ENCODE results near the gene MAEA. TPM values are rescaled to one million over a fixed set of nuclear protein-coding genes. Genes with fewer than 3 reads are reported as not detected.

MAEA gene
- total and polyA plus RNA-seq, 12 donors: 39.1 to 72.8 (median 50.3) TPM

- ATAC-seq: no peak
- TF ChIP-seq CTCF (IDR thresholded peaks at IDR 0.05): no peak
- 83 to 90% methylated on average over 9 of the region's 9 CpGs for WGBS, 2 donors
- Histone ChIP-seq H3K9me3 (peaks cover 0 to 5% (median 0%) of the 10 kb centered on the region in 11 donors), H3K4me1 (peaks cover 0 to 4% (median 2%) of the 10 kb centered on the region in 9 donors), H3K4me3 (no peak overlapping the region), H3K27me3 (no peaks in the 10 kb centered on the region), H3K36me3 (no peaks in the 10 kb centered on the region), H3K27ac (no peak overlapping the region)
- intact Hi-C loops (cut with DNase I): no loop called here
- DNase-seq: no peak
These were observed 6.0 kb upstream of the MAEA start for GRCh38 chr4:1283711-1284110.

GRCh38 chr4:1285151-1285789 lies 4.4 kb upstream of the MAEA start:
- ATAC-seq: no peak

GRCh38 chr4:1285790-1286553 lies 3.7 kb upstream of the MAEA start:
- Histone ChIP-seq H3K27ac (no peak overlapping the region), H3K4me3 (no peak overlapping the region), H3K27me3 (no peaks in the 10 kb centered on the region), H3K36me3 (no peaks in the 10 kb centered on the region), H3K4me1 (peaks cover 4 to 17% (median 13%) of the 10 kb centered on the region in 9 donors), H3K9me3 (peaks cover 0 to 5% (median 0%) of the 10 kb centered on the region in 11 donors)
- intact Hi-C loops (cut with DNase I): loop anchor here in 2 of 10 donors (5.0 kb wide), 2 partner anchors 34 to 61 kb away; partner anchors contain the start of gene UVSSA (in 1 of the 2)
- TF ChIP-seq CTCF (IDR thresholded peaks at IDR 0.05): peak in 3 of 9 donors; percentile 6 to 43 (median 23)
- ATAC-seq (no peak), DNase-seq (no peak)
- WGBS, 2 donors: 82% methylated on average over 21 of the region's 21 CpGs

More at GRCh38 chr4:1285151-1285789, 4.4 kb upstream of the MAEA start:
- 76 to 78% methylated on average over 11 of the region's 11 CpGs for WGBS, 2 donors
- peaks cover 0 to 10% (median 8%) of the 10 kb centered on the region in 9 donors for H3K4me1 ChIP-seq
- no peaks in the 10 kb centered on the region for H3K36me3 ChIP-seq
- TF ChIP-seq CTCF (IDR thresholded peaks at IDR 0.05): no peak
- H3K9me3 ChIP-seq: peaks cover 0 to 5% (median 0%) of the 10 kb centered on the region in 11 donors
- H3K4me3 ChIP-seq: no peak overlapping the region
- intact Hi-C loops (cut with DNase I): loop anchor here in 2 of 10 donors (5.0 kb wide), 2 partner anchors 33 to 62 kb away; partner anchors contain the start of gene UVSSA (in 1 of the 2)
- no peaks in the 10 kb centered on the region for H3K27me3 ChIP-seq
- H3K27ac ChIP-seq: no peak overlapping the region
- no peak for DNase-seq

GRCh38 chr4:1288786-1289185 lies 905 bp upstream of the MAEA start:
- DNase-seq (no peak), ATAC-seq (no peak)
- TF ChIP-seq CTCF (IDR thresholded peaks at IDR 0.05): no peak
- H3K4me1 ChIP-seq: peaks cover 12 to 45% (median 39%) of the 10 kb centered on the region in 9 donors
- peak overlapping the region; percentile 82 to 99 (median 96) for H3K4me3 ChIP-seq
- intact Hi-C loops (cut with DNase I): loop anchor here in 4 of 10 donors (2.0 to 5.0 kb wide), 3 partner anchors 36 to 59 kb away; partner anchors contain the start of gene UVSSA (in 3 of the 4)
- no peaks in the 10 kb centered on the region for H3K36me3 ChIP-seq
- 57 to 70% methylated on average over 7 of the region's 7 CpGs for WGBS, 2 donors
- no peaks in the 10 kb centered on the region for H3K27me3 ChIP-seq
- H3K27ac ChIP-seq: peak overlapping the region in 9 of 10 donors; percentile 81 to 97 (median 94)
- H3K9me3 ChIP-seq: peaks cover 0 to 5% (median 0%) of the 10 kb centered on the region in 11 donors
